Duodenal mucosa (tissue), 2 donors: ENCODE data around the gene MUC3A.
"Not testable (repeated sequence)": the region's sequence is repeated elsewhere in the genome, so short reads cannot be mapped to it uniquely, and the experiment has no call there.

Experiments
- H3K27ac ChIP-seq: one replicate; pipeline ENCODE4 v1.7.0; 2013; ENCODE audit warnings: low read depth, low read length
- H3K27me3 ChIP-seq, 2 donors: one replicate each; pipeline ENCODE4 v1.7.0; 2013; ENCODE audit warnings: low read length in 2 of 2, control low read depth in 1 of 2; ENCODE audit not compliant: insufficient read depth in 2 of 2, control insufficient read depth in 1 of 2
- H3K36me3 ChIP-seq, 2 donors: one replicate each; pipeline ENCODE4 v1.7.0; 2013; ENCODE audit warnings: low read length in 2 of 2, control low read depth in 1 of 2; ENCODE audit not compliant: insufficient read depth in 2 of 2, control insufficient read depth in 1 of 2
- H3K4me1 ChIP-seq, 2 donors: one replicate each; pipeline ENCODE4 v1.7.0; 2013; ENCODE audit warnings: low read length in 2 of 2, control low read depth in 1 of 2; ENCODE audit not compliant: insufficient read depth in 2 of 2, control insufficient read depth in 1 of 2
- H3K4me3 ChIP-seq, 2 donors: one replicate each; pipeline ENCODE4 v1.7.0; 2013; ENCODE audit warnings: low read length in 2 of 2, low read depth in 1 of 2
- H3K9ac ChIP-seq, 2 donors: one replicate each; pipeline ENCODE4 v1.7.0; 2013; ENCODE audit warnings: low read length in 2 of 2, low read depth in 1 of 2
- H3K9me3 ChIP-seq, 2 donors: one replicate each; pipeline ENCODE4 v1.7.0; 2013; ENCODE audit warnings: low read length in 2 of 2, control low read depth in 1 of 2; ENCODE audit not compliant: control insufficient read depth in 1 of 2

MUC3A gene

GRCh38 chr7:100919779-100920437 is 29.4 kb upstream of the MUC3A start:
- H3K36me3 ChIP-seq, H3K27ac ChIP-seq, H3K27me3 ChIP-seq, H3K9me3 ChIP-seq, H3K4me1 ChIP-seq, H3K9ac ChIP-seq, H3K4me3 ChIP-seq: not testable (repeated sequence)

GRCh38 chr7:100921039-100921438 is 28.3 kb upstream of the MUC3A start:
- no peaks in the 10 kb centered on the region for H3K9me3 ChIP-seq

DNA sequence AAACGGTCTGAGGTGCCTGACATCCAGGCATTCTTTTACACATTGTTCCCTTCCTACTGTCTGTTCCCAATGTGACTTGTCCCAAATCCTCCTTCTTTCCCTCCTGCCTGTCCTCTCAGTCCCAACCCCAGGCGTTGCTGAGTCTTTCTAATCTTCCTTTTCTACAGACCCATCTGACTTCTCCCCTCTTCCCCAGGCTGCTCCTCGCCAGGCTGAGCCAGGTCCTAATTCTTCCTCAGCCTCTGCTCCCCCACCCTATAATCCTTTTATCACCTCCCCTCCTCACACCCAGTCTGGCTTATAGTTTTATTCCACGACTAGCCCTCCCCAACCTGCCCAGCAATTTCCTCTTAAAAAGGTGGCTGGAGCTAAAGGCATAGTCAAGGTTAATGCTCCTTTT is 25.7 kb upstream of the MUC3A start:
- H3K27ac ChIP-seq, H3K36me3 ChIP-seq, H3K9ac ChIP-seq, H3K4me3 ChIP-seq, H3K27me3 ChIP-seq, H3K9me3 ChIP-seq, H3K4me1 ChIP-seq: not testable (repeated sequence)

More at GRCh38 chr7:100921039-100921438, 28.3 kb upstream of the MUC3A start:
- peaks cover 3 to 5% of the 10 kb centered on the region in 2 donors for H3K4me1 ChIP-seq
- H3K27me3 ChIP-seq: no peaks in the 10 kb centered on the region
- no peak overlapping the region for H3K4me3 ChIP-seq
- H3K27ac ChIP-seq: no peak overlapping the region
- no peaks in the 10 kb centered on the region for H3K36me3 ChIP-seq
- H3K9ac ChIP-seq: no peak overlapping the region

- no peaks in the 10 kb centered on the region for H3K9me3 ChIP-seq
These were observed 19.5 kb upstream of the MUC3A start for GRCh38 chr7:100929808-100930174.

GRCh38 chr7:100933734-100934133 is 15.6 kb upstream of the MUC3A start:
- no peaks in the 10 kb centered on the region for H3K9me3 ChIP-seq
- H3K27ac ChIP-seq: no peak overlapping the region
- H3K9ac ChIP-seq: no peak overlapping the region
- H3K36me3 ChIP-seq: no peaks in the 10 kb centered on the region
- no peaks in the 10 kb centered on the region for H3K27me3 ChIP-seq
- no peaks in the 10 kb centered on the region for H3K4me1 ChIP-seq
- no peak overlapping the region for H3K4me3 ChIP-seq

More at GRCh38 chr7:100929808-100930174, 19.5 kb upstream of the MUC3A start:
- H3K4me1 ChIP-seq: no peaks in the 10 kb centered on the region
- H3K27ac ChIP-seq: no peak overlapping the region
- no peaks in the 10 kb centered on the region for H3K27me3 ChIP-seq
- no peaks in the 10 kb centered on the region for H3K36me3 ChIP-seq
- no peak overlapping the region for H3K9ac ChIP-seq
- no peak overlapping the region for H3K4me3 ChIP-seq

- not testable (repeated sequence) for H3K9ac ChIP-seq, H3K4me1 ChIP-seq, H3K9me3 ChIP-seq, H3K36me3 ChIP-seq, H3K27me3 ChIP-seq, H3K4me3 ChIP-seq, H3K27ac ChIP-seq
These were observed 14.0 kb upstream of the MUC3A start for GRCh38 chr7:100935381-100935780.

- not testable (repeated sequence) for H3K27me3 ChIP-seq, H3K4me3 ChIP-seq, H3K4me1 ChIP-seq, H3K9ac ChIP-seq, H3K27ac ChIP-seq, H3K9me3 ChIP-seq, H3K36me3 ChIP-seq
These were observed 13.2 kb upstream of the MUC3A start for GRCh38 chr7:100936167-100936566.

- Histone ChIP-seq H3K27ac (peak overlapping the region; percentile 42), H3K4me3 (no peak overlapping the region), H3K27me3 (peaks cover 0 to 2% of the 10 kb centered on the region in 2 donors), H3K9ac (peak overlapping the region in 1 of 2 donors; percentile 10), H3K4me1 (peaks cover 4 to 6% of the 10 kb centered on the region in 2 donors), H3K36me3 (no peaks in the 10 kb centered on the region), H3K9me3 (peaks cover 0 to 6% of the 10 kb centered on the region in 2 donors)
These were observed 7.1 kb upstream of the MUC3A start for GRCh38 chr7:100942045-100942774.

GRCh38 chr7:100943693-100944092 is 5.6 kb upstream of the MUC3A start:
- peaks cover 0 to 2% of the 10 kb centered on the region in 2 donors for H3K27me3 ChIP-seq
- no peak overlapping the region for H3K9ac ChIP-seq
- H3K27ac ChIP-seq: no peak overlapping the region
- H3K9me3 ChIP-seq: peaks cover 0 to 6% of the 10 kb centered on the region in 2 donors
- no peaks in the 10 kb centered on the region for H3K36me3 ChIP-seq
- H3K4me3 ChIP-seq: no peak overlapping the region
- H3K4me1 ChIP-seq: peaks cover 5 to 6% of the 10 kb centered on the region in 2 donors

GRCh38 chr7:100944138-100944537 is 5.2 kb upstream of the MUC3A start:
- Histone ChIP-seq H3K9me3 (peaks cover 0 to 6% of the 10 kb centered on the region in 2 donors), H3K4me3 (no peak overlapping the region), H3K36me3 (no peaks in the 10 kb centered on the region), H3K4me1 (peaks cover 6 to 9% of the 10 kb centered on the region in 2 donors), H3K27me3 (peaks cover 0 to 2% of the 10 kb centered on the region in 2 donors), H3K9ac (no peak overlapping the region), H3K27ac (no peak overlapping the region)
